ENCODE results near the gene TAGLN.

TAGLN gene

DNA sequence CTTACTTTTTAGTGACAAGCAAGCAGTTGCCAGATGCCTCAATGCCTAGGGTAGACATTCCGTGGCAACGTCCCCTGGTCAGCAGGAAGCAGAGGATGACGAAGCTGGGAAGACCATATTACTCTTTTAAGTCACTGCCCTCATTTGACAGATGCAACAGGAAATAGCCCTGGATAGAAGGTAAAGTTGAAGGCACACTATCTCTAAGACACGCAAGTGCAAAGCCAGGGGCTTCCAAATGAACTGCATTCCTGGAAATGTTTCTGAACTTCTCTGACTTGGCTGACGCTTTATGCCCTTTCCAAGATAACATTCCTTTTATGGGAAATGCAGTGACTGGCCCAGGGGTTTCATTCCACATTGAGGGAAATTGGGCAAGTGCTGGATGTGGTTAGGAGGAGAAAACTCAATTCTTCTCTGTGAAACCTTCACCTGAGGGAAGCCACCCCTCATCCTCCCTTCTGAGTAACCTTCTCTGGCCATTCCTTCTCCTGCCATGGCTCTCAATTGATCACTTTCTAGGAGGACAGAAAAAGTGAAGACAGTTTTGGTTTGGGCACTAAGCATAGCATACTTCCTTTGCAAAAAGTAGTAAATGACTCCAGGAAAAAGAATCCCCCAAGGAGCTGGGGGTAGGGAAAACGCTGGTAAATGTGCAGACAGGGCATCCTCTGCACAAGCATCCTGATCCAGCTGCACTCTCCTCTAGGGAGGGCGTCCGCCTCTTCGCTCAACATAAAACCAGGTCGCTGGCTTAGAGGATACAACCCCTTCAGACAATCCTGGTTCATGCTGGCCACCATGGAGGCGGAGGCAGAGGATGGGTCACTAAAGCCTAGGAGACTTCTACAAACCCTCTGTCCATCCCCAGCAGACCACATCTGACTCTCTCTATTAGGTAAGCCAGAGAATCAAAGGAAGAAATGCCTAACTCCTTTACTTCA, 18.2 kb downstream of the TAGLN start:
- no peak for DNase-seq

DNA sequence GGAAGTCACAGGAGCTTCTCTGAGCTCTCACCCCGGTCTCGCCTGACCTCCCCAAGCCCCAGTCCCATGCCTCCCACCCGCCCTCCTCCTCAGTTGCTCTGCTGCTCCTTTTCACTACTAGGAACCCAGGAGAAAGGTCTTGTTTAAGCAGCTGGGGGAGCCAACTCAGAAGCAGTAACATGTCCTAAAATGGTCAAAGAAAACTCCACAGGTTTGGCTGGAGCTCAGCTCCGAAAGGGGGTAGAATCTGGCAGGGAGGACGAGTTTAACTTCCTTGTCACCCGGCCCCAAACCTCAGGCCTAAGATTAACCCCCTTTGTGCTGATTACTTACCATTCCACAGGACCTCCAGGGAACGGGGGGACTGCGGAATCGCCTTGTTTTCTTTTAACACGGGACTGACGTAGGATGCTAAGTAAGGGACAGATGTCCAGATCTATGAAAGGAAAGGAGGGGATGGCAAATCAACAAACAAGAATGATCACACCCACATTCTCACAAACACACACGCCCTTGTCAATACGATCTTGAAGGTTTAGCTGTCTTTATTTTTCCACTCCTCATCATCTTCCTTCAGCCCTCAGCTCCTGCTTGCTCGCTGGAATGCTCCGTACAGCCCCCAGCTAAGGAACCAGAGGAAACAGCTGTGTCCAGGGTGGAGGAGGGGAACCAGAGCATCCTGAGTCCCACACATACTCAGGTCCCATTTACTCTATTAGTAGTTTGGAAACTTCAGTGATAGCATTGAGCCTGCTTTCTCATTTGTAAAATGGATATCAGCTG, 19.2 kb downstream of the TAGLN start:
- no peak for DNase-seq

DNA sequence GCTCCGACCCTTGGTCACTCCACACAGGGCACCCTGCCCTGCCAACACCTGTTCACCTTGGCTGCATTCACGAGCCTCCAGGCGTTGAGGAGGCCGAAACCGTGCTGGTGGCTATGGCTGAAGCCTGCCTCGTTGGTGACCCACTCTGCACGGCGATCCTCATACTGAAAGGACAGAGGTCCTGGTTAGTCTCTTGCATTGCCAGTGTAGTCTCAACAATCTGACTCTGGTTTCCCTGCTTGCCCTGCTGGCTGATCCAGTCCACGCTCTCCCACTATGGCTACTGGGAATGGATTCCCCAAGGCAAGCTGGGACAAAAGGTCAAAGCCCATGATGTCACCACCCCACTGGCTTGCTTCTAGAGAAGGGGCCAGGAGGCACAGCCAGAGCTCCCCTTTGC, 19.8 kb downstream of the TAGLN start:
- DNase-seq: no peak

- no peak for DNase-seq
Measured at GRCh38 chr11:117219455-117219854, 20.3 kb downstream of the TAGLN start.

DNA sequence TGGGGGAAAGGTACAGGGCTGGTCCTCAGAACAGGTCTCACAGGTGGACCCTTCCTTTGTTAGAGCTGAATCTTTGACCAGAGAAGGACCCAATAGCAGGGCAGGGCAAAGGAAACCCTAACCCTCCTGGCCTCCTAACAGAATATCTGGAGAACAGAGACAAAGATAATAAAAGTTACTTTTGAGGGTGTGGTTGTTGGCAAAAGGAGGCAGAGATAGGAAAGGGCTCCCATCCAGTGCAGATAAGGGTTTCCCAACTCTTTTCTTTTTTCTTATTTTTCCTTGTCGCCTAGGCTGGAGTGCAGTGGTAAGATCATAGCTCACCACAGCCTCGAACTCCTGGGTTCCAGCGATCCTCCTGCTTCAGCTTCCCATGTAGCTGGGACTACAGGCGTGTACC, 20.8 kb downstream of the TAGLN start:
- no peak for DNase-seq

DNA sequence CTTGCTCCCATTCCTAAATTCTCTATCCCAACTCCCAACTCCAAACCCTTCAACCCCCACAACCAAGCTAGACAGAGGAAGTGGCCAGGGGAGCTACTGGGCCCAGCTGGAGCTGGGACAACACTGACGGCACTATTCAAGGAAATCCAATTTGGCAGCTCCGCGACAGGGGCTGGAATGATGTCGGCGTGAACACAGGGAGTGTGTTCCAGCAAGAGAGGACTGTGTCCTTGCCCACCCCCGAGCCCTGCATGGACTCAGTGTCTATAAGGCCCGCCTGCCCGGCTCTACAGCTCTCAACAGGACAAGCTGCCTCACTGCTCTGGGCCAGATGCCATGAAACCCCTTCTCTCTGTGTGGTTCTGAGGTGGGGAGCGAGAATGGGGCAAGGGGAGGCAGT, 21.4 kb downstream of the TAGLN start:
- DNase-seq: no peak

GRCh38 chr11:117220999-117221774, 22.0 kb downstream of the TAGLN start:
- DNase-seq: no peak

- DNase-seq: peak; percentile 42
Measured at GRCh38 chr11:117221775-117222517, 22.8 kb downstream of the TAGLN start.

GRCh38 chr11:117222991-117223740, 24.0 kb downstream of the TAGLN start:
- DNase-seq: peak; percentile 37

DNA sequence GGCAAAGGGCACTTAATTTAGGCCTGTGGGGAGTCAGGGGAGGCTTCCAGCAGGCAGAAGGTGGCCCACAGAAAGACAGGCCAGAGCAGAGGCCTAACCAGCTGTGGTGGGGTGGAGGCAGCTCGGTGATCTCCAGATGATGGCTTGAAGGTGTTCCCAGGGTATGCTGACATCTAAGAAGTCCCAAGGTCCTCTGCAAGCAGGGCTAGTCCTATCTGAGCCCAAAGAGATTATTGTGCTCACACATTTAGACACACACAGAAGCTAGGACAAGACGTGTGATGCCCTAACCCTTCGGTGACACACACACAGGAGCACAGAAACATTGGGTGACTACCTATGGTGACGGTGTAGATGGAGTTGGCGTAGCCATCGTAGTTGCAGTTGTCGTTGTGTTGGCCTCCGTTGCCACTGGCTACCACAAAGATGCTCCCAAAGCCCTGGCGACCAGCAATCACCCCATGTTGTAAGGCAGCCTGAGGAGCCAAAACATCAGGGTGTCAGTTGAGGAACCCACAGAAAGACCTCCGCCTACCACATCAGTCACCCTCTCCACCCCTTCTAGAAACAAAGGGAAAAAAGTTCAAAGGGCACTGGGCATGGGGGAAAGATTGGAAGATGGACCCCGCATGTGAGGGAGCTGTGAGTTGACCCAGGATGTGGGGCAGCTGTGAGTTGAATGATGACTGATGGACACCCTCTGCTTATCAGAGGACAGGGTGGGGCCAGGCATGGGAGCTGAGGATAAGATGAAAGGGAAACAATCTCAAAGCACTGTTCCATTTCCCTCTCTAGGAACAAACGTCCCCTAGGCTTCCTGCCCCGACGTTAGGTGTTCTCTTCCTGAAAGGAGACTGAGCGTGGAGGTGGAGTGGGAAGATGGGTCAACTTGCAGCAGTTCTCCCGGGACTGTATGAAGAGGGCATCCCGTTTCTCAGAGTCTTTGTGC, 24.8 kb downstream of the TAGLN start:
- DNase-seq: no peak

DNA sequence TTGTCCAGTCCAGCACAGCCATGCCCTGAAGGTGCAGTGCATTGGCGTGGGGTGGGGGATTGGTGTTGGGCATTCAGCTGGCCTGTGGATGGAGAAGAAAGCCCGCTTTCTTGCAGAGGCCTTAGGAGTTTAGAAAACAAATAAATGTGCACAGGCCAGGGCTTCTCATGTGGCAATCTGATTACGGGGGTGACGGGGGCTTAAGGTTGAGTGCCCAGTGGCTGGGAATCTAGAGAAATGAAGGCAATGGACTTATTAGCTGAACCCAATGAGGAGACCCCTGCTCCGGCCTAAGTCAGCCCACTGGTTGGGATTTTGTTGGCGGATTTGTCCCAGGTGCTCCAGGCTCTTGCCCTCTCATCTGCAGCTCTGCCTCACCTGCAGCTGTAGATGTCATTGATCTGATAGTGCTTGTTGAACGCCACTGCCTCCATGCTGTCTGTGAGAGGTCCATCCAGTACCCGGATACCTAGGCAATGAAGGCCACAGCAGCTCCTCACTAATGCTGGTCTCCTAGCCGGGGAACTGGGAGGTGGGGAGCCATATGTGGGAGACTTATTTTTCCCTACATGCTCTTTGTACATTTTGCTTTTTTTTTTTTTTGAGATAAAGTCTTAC, 26.5 kb downstream of the TAGLN start:
- peak; percentile 16 for DNase-seq

GRCh38 chr11:117226388-117227385, 27.5 kb downstream of the TAGLN start:
- peak; percentile 73 for DNase-seq

DNA sequence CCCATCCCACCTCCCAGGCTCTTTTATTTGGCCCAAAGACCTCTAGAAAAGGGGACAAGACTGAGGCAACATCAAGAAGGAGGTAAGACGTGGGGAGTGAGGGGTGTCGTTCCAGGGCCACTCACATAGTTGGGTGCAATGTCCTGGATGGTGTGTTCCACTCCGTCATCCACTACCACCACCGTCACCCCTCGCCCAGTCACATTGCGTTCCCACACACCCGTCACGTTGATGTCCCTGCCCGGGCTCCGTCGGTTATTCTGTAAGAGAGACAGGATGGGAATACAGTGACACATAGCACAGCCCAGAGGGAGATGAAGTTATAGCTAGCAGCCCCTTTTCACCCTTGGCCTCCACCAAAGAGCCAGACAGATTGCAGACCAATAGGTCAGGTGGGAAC, 28.9 kb downstream of the TAGLN start:
- DNase-seq: peak; percentile 22

- peak; percentile 14 for DNase-seq
Measured at GRCh38 chr11:117229411-117229810, 30.2 kb downstream of the TAGLN start.

GRCh38 chr11:117229931-117230285, 30.7 kb downstream of the TAGLN start:
- no peak for DNase-seq

DNA sequence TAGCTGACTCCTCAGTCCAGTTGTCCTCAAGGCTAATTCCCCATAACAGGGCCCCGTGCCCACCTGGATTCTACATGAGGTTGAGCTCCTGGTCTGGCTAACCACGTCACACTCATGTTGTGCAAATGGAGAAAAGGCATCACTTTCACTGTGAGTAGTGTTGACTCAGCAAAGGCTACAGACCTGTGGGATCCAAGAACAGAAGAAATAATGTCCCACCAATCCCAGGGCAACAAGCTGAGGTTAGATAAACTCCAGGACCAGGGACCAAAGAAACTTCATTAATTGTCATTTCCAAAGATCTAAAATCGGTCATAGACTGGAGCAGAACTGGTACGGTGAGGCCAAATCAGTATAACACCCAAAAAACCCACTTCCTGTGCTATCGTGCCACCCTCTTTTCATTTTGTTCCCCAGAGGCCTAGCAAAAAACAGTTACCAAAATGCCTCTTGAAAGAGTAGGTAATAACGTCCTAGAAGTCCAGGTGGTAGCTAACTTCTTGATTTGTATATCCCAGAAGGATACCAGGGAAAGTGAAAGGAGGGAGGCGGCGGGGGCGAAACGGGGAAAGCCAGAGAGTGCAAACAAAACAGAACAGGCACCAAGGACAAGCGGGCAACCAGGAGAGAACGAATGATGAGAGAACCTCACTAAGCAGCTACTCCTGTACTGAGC, 31.3 kb downstream of the TAGLN start:
- peak; percentile 12 for DNase-seq

GRCh38 chr11:117230999-117231841, 32.0 kb downstream of the TAGLN start:
- peak; percentile 52 for DNase-seq

DNA sequence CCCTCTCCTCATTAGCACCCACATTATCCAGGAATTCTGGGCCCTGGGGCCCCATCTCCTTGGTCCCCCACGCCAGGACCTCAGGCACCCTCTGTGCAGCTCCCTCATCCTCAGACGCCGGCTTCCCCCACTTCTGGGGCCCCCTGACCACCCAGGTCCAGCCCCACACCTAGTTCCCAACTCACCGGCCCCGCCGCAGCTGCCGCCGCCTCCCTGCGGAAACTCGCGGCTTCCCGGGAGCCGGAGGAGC, 32.6 kb downstream of the TAGLN start, which contains the start of gene PCSK7:
Gene PCSK7 (minus strand): TSS at position 232 of the 250 bp plus-strand sequence. CDS start 2,229 bp downstream, outside the sequence.
- peak; percentile 88 for DNase-seq

Data from islet precursor cell (in vitro differentiated cells).